Tibial nerve (tissue), 4 donors: ENCODE results near the gene FRYL.

Source experiments
- EP300 ChIP-seq, 2 donors: sonication (generic); formaldehyde crosslinking; IDR thresholded peaks; one replicate each; pipeline ENCODE4 v1.6.1; 2017; ENCODE audit warnings: antibody characterized with exemption in 2 of 2, mild to moderate bottlenecking in 1 of 2
- POLR2A ChIP-seq, 2 donors: fragments of 450-650 bp; IDR thresholded peaks; one replicate each; pipeline ENCODE4 v1.6.1; 2017; ENCODE audit warnings: antibody characterized with exemption in 2 of 2, mild to moderate bottlenecking in 2 of 2, moderate library complexity in 2 of 2
- TF ChIP-seq, protein P1 (sequence below), 5 experiments: fragments of 200-600 bp in 3 of 5; fragments of 450-650 bp in 2 of 5; sonication (generic) in 3 of 5; IDR thresholded peaks; one replicate each; pipeline ENCODE4 v1.5.1; 2016 to 2019; ENCODE audit warnings: antibody characterized with exemption in 5 of 5, mild to moderate bottlenecking in 3 of 5, moderate library complexity in 2 of 5

DNA sequence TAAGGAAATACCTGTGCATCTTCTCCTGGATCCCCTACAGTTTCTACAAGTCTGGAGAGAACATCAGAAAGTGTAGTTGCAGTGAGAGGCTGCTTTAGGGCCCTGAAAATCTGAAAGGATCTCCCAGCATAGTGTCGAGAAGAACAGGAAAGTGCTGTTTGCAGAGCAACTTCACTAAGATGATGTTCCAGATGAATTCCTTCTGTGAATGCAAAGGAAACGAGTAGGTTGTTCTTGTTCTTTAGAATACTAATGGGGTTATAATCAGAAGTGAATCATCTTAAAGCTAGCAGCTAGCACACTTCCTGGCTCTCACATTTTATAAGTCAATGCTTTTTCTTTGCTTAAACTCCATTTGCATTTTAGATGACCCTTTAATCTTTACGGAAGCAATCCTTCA lies 236.3 kb downstream of the FRYL start:
- no peak for TF ChIP-seq POLR2A (IDR thresholded peaks at IDR 0.05)
- no peak for TF ChIP-seq EP300 (IDR thresholded peaks at IDR 0.05)
- TF ChIP-seq, protein P1, sequence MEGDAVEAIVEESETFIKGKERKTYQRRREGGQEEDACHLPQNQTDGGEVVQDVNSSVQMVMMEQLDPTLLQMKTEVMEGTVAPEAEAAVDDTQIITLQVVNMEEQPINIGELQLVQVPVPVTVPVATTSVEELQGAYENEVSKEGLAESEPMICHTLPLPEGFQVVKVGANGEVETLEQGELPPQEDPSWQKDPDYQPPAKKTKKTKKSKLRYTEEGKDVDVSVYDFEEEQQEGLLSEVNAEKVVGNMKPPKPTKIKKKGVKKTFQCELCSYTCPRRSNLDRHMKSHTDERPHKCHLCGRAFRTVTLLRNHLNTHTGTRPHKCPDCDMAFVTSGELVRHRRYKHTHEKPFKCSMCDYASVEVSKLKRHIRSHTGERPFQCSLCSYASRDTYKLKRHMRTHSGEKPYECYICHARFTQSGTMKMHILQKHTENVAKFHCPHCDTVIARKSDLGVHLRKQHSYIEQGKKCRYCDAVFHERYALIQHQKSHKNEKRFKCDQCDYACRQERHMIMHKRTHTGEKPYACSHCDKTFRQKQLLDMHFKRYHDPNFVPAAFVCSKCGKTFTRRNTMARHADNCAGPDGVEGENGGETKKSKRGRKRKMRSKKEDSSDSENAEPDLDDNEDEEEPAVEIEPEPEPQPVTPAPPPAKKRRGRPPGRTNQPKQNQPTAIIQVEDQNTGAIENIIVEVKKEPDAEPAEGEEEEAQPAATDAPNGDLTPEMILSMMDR (IDR thresholded peaks at IDR 0.05) = no peak
